Epidermal melanocyte (primary cell): ENCODE measurements around the gene FBXW7.

Experiments used
- DNase-seq: peaks from one replicate; pipeline ENCODE4 v3.0.0; 2011; ENCODE audit warnings: low spot score; ENCODE audit not compliant: insufficient read length

The FBXW7 gene

DNA sequence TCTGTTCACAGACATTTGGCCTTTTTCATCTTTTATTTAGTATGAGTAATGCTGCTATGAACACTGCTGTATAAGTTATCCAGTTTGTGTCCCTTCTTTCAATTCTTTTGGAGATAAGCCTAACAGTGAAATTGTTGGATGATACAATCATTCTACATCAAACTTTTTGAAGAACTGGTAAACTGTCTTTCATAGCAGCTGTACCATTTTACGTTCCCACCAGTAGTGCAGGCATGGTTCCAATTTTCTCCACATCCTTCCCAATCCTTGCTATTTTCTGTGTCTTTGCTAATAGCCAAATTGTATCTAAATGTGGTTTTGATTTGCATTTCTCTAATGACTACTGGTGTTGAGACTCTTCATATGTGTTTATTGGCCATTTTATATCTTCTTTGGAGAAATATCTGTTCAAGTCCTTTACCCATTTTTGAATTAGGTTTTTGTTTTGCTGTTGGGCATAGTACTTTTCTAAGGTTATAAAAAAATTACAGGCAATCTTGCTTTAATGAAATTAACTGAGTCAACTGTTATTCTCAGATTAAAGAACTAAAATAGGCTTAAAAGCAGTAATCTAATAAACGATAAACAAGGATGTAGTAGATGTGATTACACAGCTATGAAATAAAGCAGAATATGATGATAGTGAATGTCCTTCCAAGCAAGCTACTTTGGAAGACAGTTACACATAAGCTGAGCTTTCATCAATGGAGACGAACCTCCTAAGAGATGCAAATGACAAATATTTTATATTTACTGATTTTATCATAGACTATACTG is 57.2 kb downstream of the FBXW7 start:
- no peak for DNase-seq

GRCh38 chr4:152476796-152477195 is 59.1 kb downstream of the FBXW7 start:
- no peak for DNase-seq

DNA sequence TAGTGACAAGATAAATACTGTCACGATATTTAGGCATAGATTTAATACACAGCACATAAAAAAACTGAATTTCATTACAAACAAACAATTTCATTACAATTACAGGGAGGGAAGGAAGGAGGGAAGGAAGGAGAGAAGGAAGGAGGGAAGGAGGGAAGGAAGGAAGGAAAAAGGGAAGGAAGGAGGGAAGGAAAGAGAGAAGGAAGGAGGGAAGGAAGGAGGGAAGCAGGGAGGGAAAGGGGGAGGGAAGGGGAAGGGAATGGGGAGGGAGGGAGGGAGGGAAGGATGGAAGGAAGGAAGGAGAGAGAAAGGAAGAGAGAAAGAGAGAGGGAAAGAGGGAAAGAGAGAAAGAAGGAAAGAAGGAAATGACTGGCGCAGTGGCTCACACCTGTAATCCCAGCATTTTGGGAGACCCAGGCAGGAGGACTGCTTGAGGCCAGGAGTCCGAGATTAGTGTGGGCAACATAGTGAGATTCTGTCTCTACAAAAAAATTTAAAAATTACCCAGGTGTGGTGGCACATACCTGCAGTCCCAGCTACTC is 64.6 kb downstream of the FBXW7 start:
- DNase-seq: no peak

DNA sequence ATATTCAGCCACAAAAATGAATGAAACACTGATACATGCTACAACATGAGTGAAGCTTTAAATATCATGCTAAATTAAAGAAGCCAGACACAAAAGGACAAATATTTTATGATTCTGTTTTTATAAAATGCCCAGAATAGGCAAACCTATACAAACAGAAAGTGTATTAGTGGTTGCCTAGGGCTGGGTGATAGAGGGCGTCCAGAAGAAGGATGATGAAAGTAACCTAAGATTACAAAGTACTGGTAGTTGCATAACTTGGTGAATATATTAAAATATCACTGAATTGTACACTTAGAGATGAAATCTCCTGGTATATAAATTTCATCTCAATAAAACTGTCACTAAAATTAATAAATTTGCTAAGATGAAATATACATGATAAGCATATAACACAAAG is 67.5 kb downstream of the FBXW7 start:
- no peak for DNase-seq

GRCh38 chr4:152467101-152467500 is 68.8 kb downstream of the FBXW7 start:
- DNase-seq: no peak

DNA sequence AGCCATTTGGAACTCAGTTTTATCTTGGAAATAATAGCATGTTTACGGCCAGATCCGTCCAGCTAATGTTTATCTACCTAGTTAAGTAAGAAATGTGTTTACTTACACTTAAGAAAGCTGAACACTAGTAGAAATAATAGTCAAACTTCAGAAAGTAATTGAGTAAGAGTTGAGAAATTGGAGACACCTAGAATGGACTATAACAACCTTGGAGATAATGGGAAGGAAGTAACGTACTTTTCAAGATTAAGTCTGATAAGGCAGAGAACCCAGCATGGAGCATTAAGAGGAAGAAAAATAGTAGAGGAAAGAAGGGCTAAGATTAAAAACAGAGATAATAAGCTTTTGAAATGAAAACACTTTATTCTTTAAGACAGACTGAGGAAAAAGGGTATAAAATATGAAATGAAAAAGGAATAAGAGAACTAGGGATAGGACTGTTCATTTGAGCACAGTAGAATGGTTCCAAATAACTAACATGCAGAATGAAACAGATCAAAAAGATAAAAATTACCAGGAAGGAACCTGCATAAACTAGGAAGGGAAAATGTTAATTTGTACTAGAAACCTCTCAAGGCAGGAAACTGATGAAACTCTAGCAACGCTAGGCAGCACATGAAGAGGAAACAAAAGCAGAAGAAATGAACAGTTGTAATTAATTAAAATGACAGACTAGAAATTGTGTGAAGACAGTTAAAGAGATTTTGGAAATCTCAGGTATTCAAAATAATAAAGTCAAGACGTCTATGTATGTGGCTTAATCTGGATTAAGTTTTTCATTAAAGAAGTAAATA is 71.7 kb downstream of the FBXW7 start:
- no peak for DNase-seq

DNA sequence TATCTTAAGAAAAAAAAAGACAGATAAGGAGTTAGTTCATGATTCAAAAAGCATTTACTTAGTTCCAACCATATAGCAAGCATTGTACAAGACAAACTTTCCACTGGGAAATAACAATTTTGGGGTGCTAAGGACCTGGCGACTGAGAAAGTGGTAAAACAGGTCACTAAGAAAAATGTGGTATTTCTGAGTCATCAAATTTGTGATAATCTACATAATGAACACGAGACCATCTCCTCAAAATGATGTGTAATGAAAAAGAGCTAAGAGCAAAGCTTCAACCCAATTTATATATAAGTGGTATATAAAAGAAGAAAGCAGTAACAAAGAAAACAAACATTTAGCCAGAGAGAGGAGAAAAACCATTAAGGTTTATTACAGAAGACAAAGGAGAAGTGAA is 72.3 kb downstream of the FBXW7 start:
- no peak for DNase-seq

GRCh38 chr4:152462695-152463094 is 73.2 kb downstream of the FBXW7 start:
- no peak for DNase-seq

- no peak for DNase-seq
Observed at GRCh38 chr4:152462047-152462446, 73.8 kb downstream of the FBXW7 start.

GRCh38 chr4:152460488-152460887 is 75.4 kb downstream of the FBXW7 start:
- DNase-seq: peak; percentile 43

GRCh38 chr4:152459326-152459725 is 76.6 kb downstream of the FBXW7 start:
- DNase-seq: no peak

DNA sequence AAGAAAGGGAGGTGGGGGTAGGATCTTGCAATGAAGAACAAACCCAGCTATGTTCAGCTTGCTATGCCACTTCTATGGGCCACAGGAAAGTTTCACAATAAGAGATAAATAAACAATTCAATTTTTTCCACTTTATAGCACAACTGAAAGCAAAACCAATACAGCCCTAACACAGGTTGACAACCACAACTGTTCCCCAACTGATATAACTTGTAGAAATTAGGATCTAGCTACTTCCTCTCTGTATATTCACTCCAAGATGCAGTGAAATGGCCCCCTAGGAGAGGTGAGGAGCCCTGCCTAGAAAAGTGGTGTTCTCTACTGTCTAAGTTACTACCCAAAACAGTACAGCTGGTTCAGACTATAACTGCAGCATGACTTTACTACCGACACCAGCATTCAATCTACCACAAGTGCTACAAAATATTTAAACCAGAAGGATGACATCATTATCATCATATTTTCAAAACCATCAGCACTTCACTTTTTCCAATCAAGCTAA is 77.0 kb downstream of the FBXW7 start:
- no peak for DNase-seq

DNA sequence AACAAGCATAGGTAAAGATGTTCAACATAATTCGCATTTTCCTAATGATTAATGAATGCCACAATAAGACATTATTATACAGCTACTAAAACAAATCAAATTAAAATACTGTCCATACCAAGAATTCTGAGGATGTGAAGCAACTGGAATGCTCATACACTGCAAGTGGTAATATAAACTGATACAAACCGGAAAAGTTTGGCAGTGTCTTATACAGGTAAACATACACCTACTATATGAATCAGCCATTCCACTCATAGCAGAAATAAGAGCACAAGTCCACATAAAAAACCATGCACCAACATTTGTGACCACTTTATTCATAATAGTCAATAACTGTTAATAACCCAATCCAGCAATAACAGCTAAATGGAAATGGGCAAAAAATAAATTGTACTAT is 79.3 kb downstream of the FBXW7 start:
- DNase-seq: no peak

DNA sequence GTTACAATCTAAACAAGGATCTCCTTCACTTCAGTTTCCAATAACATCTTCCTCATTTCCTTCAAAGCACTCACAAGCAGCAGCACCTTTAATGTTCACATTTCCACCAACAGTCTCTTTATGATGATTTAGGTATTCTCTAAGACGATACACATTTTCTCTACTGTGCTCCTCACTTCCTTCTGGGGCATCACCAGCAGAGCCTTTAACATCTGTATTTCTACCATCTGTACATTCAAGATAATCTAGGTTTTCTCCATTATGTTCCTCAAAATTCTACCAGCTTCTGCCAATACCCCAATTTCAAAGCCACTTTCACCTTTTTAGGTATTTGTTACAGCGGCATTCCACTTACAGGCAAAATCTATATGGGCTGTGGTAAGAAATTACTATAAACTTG is 80.6 kb downstream of the FBXW7 start:
- DNase-seq: no peak

DNA sequence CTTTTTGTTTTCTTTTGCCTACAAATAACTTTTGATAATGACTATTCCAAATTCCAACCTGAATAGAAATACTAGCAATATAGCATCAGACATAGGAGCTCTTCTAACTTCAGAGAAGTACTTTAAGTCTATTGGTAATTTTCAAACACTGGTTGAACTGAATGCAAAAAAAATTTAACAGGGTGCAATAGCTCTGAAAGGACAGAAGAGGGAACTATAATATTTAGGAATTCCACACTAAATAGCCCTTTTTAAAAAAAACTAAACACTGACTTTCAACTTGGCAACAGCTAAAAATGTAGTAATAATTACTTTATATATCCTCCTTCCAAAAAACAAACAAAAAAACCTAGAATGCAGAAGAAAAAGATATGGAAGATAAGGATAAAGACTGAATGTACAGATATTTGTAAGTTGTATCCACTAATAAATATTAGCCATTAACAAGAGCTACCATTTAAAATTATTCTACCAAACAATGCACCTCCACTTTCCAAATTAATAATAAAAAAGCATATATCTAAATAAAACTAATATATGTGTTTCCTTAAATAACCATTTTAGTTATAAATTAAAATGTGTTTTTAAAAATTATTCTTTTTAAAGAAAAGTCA is 81.4 kb downstream of the FBXW7 start:
- peak; percentile 45 for DNase-seq

DNA sequence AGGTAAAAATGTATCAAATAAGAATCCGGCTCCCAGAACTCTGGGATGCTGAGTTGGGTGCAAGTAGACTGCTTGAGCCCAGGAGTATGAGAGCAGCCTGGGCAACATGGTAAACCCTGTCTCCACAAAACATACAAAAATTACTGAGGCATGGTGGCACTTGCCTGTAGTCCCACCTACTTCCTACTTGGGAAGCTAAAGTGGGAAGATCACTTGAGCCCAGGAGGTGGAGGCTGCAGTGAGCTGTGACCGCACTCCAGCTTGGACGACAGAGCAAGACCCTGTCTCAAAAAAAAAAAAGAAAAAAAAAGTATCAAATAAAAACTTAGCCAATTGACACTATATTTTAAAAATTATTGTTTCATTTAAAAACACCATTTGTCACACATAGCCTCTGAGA is 84.4 kb downstream of the FBXW7 start:
- no peak for DNase-seq

GRCh38 chr4:152448854-152449253 is 87.0 kb downstream of the FBXW7 start:
- no peak for DNase-seq

GRCh38 chr4:152448038-152448707 is 87.7 kb downstream of the FBXW7 start:
- DNase-seq: no peak

GRCh38 chr4:152443859-152444258 is 92.0 kb downstream of the FBXW7 start:
- no peak for DNase-seq

DNA sequence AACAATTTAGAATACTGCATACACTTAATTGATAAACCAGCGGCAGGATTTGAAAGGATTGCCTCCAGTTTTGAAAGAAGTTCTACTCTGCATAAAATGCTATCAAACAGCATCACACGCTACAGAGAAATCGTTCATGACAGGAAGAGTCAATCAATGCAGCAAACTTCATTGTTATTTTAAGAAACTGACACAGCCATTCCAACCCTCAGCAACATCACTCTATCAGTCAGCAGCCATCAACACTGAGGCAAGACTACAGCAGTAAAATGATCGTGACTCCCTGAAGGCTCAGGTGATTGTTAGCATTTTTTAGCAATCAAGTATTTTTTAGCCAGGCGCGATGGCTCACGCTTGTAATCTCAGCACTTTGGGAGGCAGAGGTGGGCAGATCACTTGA is 98.3 kb downstream of the FBXW7 start:
- DNase-seq: no peak

DNA sequence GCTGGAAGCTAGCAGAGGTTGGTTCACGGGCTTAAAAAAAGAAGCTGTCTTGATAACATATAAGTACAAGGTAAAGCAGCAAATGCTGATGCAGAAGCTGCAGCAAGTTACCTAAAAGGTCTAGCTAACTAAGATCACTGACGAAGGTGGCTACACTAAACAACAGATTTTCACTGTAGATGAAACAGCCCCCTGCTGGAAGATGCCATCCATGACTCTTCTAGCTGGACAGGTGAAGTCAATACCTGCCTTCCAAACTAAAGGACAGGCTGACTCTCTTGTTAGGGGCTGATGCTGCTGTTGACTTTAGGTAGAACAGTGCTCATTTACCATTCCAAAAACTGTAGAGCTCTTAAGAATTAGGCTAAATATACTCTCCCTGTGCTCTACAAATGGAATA is 99.5 kb downstream of the FBXW7 start:
- no peak for DNase-seq
